HG03066 (cell line): ENCODE data around the gene SEMA6D.

Source experiments
- ATAC-seq: cut with Tn5 transposase; IDR thresholded peaks from one replicate; pipeline ENCODE4 v1.9.1; 2021; ENCODE audit warnings: low read depth; ENCODE audit not compliant: unreplicated experiment

The SEMA6D gene

DNA sequence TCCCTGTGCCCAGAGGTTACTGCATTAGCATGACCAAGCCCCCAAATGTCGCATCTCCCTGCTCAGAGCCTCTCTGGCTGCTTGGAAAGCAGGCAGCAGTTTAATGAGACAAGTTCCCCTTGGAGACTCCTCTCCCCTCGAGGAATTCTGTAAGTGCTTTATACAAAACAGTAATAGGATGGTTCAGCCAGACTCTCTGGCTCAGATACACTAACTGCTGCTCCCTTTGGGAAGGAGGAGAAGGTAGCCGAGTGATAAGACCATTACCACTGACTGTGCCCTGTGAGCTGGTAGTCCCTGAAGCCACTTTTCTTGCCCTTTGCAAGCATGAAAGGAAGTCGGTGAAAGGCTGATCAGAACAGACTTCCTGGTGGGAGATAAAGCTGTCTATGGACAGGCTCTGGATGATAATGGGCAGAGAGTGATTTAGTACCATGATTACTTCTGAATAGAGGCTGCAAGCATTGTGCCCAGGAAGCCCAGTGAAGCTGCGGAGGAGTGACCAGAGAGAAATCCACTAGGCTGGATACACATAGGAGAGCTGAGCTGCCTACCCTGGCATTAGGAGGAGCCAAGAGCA, 100.8 kb downstream of the SEMA6D start:
- no peak for ATAC-seq

DNA sequence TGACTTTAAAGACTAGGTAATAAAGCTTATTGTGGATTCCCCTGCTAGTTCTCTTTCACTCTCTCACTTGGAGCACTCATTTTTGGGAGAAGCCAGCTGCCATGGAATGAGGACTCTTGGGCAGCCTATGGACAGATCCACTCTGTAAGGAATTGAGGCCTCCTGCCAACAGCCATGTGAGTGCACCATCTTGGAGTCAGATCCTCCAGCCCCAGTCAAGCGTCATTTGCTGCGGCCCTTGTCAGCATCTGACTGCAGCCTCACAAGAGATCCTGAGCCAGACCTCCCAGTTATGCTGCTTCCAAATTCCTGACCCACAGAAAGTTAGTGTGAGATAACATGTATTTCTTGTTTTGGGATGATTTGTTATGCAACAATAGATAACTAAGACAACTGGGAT, 101.9 kb downstream of the SEMA6D start:
- no peak for ATAC-seq

DNA sequence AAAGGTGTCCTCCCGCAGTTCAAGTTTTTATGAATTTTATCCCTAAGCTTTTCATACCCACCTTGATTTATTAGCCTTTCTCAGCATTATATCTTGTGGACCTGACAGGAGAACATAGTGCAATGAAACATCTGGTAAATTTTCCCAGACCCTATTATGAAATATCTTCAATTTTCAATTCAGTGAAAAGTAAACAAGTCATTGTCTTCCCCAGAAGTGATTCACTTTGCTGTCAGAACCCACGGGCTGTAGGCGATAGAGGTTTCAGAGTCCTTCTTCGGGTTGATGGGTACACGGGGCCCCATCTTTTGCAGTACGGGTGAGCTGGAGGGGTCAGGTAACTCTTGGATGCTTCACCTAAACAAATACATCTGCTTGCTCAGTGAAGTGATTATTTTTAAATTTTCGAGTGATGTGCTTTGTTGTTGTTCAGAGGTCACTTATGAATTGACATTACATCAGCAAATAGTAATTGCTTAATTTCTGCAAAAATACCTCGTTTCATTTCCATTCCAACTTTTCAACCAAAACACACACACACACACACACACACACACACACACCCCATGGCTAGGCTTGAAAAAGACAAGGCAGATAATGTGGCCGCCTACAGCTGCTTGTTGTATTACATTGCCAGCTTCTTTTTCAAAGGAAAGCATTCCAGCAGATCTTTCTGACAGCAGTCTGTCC, 102.9 kb downstream of the SEMA6D start:
- ATAC-seq: no peak

DNA sequence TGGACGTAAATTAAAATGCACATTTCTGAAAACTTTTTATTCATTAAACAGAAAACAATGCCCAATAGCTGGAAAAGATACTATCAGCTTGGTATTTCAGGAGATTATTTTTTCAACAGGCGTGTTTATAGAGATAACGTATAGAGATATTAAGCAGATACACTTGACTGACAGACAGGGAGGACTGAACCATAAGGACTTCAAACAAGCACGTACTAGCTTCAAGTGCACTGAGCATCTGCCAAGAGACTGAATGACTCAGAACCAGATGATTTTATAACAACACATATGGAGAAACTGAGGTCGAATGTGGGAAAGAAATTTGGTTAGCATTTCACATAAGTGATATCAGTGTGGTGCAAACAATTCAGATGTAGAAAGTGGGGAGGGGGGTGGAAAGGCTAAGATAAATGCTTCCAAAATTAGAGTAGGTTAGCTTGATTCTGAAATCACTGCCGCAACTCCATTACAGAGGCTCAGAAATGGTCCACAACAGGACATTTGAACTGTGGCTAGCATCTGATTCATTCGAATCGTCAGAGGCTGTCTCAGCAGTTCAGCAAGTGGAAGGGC, 103.5 kb downstream of the SEMA6D start:
- no peak for ATAC-seq

DNA sequence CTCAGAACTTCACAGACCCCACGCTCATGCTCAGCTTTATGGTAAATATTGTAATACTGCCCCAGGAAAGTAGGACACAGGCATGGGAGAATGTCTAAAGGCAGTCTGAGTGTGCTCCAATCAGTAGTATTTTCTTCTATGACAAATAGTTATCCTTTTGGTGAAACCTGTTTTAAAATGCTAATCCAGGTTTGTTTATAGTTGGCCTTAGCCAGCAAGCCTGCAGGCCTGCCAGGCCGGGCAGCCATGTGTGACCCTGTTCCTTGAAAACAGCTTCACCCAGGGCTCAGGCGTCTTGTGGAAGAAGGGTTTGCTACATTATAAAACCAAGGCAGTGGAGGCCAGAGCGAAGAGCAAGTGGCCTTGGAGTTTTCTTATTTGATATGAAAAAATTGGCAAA, 104.7 kb downstream of the SEMA6D start:
- no peak for ATAC-seq
